ENCODE results near the gene C3orf20.

GRCh38 chr3:14774431-14774830 lies 99.5 kb downstream of the C3orf20 start:
- TF ChIP-seq POLR2A (IDR thresholded peaks at IDR 0.05; ENCODE audit: low read length) (no peak), GATA1 (IDR thresholded peaks at IDR 0.05; ENCODE audit: low read depth, low read length) (no peak)

Measured in erythroblast (primary cell).